GM19023 (cell line): Measurements from ENCODE around the gene SFPQ.
"Not testable (repeated sequence)": the region's sequence is repeated elsewhere in the genome, so short reads cannot be mapped to it uniquely, and the experiment has no call there.

Experiments
- ATAC-seq: cut with Tn5 transposase; IDR thresholded peaks from one replicate; pipeline ENCODE4 v1.9.1; 2021; ENCODE audit warnings: mild to moderate bottlenecking, moderate library complexity; ENCODE audit not compliant: unreplicated experiment

The SFPQ gene

GRCh38 chr1:35188578-35189392 lies 4.2 kb downstream of the SFPQ start:
- no peak for ATAC-seq

DNA sequence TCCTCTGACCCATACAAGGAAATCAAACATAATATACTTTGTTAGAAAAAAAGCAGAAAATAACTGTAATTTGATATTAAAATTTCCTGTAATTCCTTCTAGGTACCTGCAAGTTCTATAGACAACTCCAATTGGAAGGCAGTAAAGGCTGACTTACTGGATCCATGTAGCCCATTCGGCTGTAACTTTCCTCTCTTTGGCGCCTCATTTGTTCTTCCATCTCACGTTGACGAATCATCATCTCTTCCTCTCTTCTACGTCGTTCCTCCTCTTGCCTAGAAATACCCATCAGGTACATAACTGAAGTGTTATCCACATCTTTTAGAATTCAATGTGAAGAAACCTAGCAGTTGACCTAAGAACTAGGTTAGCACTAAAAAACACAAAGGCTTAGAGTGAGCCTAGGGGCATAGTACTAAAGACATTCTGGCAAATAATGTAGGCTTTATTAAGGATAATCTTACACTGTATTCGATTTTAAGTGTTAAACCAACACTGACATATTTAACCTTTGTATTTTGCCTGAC lies 5.1 kb downstream of the SFPQ start:
- ATAC-seq = no peak

DNA sequence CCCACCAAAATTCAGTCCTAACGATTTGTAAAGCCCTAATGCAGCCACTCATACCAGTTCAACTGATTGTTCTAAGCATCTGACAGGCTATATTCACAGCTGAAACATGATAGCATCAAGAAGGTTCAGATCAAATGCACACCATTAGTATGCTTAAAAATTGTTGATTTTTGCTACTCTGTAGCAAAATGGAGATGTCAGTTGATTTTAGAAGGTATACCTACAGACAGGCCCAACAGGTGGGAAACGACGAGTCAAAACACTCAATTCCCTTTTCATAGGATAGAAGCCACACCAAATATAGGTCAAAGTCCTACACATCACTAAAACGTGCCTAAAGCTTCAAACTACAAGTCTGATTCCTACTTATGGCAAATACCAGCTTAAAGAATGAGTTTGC lies 6.7 kb downstream of the SFPQ start:
- no peak for ATAC-seq

DNA sequence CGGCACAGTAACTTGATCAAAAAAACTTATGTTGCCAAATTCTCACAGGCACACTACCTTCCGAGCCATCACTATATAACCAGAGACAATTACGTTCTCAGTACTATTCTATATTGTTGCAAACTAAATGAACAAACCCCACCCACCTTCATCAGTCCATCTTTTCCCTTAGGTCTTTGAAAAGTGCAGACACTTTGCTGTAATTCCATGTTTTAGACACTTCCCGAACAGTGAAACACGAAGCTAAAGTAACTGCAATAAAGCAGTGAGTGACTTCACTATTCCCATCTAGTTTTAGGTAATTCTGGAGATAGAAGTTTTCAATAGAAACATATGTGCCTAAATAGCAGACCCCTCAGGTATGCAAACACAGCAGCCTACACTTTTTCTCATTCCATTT lies 7.7 kb downstream of the SFPQ start:
- ATAC-seq = no peak

DNA sequence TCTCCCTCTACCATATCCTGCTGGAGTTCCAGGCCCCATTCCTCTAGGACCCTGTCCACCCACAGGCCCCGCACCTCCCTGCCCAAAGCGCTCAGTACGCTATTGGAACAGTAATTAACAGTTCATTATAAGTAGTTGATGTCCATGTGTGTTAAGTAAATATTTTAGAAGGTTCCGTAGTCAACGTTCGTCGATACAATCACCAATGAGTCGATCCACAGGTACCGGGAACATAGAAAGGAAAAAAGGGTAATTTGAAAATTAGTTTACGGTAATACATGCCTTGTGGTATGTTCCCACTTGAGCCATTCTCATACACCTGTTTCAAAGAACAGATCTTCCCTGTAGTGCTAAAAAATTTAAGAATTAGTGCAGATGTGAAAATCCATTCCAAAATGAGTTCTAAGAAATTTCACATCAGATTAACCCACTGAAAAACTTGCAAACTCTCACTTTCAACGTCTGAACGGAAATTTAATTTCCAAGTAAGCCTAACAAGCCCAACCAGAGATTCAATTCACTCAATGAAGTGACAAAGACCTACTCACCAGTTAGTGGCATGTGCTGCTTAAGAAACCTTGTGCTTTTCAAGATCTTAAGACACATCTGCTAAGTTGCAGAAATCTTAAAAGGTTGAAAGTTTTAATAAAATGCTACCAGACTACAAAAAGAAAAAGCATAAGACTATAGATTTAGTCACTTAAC lies 8.3 kb downstream of the SFPQ start:
- ATAC-seq = no peak

DNA sequence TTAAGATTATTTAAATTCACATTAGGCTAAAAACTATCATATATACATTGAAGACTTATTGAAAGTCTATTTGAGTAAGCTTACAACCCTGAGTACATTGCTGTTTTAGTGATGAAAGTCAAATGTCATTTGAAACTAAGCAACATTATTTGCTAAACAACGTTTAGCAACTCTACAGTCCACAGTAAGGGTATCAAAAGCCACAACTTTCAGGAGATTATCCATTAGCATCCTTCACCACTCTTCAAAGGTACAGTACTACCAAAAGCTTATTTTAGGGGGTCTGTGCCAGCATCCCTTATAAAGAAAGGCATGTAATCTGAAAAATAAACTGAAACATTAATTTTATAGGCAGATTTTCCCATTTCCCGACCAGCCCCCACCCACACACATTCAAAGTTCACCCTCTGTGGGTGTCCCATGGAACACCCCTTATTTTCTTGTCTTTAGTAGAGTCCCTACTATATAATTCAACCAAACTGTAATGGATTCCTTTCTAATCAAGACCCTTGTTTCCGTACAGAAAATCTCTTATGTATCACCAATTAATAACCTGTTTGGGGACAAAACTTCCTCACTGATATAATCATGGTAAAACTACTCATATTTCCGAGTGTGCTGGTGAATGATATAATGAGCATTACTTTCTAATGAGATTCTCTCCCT lies 11.0 kb downstream of the SFPQ start:
- ATAC-seq = no peak

DNA sequence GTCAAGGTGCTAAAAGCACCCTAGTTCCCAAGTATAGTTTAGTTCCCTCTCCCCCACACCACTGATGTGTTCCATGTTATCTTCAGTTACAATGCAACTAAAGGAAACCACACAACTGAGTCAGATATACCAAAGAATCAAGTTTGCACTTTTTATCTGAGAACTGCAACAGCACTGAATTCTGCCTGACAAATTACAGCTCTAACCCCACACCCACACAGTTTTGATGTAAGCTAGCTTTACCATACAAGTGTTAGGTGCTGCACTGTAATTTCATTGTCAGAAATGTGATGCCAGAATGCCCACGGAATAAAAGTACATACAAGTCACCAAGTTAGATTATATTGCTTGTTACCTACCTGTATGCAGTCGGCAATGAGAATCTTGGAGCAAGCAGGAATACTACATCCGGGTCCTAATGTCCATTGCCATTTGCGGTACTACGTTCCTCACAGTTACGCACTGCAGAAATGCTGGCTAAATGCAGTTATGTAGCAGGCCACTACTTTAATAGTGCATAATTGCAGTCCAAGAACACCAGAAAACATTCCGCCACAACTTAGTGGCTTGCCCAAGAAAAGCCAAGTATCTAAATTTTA lies 12.1 kb downstream of the SFPQ start:
- no peak for ATAC-seq

DNA sequence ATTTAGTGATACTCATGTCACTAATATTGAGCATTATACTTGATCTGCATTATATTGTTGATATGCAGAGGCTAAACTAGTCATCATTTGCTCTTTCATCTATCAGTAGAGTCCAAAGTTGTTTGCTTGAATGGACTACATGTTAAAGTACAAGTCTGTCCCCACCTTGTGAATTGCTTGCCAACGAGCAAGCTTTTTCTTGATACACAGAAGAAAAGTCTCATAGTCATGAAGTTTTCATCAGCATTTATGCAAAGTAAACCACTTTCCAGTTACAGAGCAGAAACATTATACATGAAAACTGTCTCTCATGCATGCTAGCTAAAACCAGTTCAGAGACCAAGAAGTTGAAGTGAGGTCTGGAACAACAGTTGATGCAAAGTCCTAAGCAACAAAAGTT lies 13.0 kb downstream of the SFPQ start:
- no peak for ATAC-seq

DNA sequence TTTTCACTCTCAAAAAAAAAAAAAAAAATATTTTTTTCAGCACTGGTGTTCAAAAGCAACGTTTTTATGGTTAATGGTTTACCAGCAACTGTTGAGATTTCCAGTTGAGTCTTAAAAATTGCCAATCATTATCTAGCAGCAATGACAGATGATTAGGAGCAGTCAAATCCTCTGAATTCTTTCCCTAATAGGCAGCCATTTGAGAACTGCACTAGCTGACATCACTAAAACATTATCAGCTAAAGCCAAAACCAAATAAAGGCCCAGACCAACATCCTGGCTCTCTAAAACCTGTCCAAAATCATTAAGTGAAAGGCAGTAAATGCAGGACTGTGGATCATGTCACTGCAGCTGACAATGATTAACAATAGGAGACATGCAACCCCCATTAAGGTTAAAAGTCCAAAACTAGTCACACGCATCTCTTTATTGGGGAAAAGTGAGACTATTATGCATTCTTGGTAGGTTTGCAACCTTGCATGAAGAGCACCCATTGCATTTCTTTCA lies 14.0 kb downstream of the SFPQ start:
- ATAC-seq = no peak

DNA sequence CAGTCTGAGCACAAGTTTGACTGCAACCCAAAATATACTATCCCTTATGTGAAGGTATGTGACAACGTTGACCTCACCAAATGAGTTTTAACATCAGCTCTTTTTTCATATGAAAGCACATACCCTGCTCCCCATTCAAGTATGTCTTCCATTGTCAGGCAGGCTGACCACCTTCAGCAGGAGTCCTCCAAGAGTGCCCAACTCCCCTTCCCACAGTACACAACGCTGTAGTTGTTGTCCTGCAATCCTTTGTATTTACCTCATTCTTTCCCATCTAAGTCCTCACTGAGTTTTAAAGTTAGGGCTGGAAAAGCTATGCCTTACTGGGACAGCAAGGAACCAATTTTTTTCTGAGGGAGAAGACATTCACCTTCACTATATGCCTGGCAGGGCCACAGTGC lies 14.7 kb downstream of the SFPQ start:
- no peak for ATAC-seq

- ATAC-seq = no peak
These were observed 15.6 kb downstream of the SFPQ start for GRCh38 chr1:35177237-35177786.

DNA sequence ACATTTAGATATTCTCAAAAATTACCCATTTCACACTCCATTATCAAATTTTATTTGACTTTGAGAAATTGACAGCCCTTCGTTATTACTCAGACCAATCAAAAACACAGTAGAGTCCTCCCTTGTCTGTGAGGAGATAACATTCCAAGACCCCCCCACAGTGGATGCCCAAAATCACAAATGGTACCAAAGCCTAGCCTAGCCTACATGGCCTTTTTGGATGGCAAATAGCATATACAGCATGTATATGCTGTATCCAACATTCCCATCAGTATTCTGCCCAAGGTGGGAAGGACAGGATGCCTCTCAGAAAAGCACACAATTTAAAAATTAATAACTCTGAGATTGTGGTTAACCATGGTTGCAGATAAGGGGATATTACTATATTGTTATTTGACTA lies 17.3 kb downstream of the SFPQ start:
- no peak for ATAC-seq

DNA sequence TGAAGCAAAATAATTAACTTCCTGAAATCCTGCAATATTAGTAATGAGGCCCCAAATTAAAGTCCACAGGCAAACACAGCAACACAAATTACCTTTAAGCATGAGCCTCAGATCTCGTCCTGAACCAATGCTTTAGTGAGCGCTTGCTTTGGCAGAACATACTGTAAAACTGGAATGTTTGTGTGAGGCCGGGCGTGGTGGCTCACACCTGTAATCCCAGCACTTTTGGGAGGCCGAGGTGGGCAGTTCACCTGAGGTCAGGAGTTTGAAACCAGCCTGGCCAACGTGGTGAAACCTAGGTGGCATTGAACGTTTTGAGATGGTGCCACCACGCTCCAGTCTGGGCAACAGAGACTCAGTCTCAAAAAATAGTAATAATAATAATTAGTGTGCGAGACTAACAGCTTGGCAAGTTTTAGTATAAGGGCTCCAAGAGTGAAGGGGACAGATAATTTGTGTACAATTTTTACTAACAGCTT lies 17.8 kb downstream of the SFPQ start:
- ATAC-seq = no peak

- no peak for ATAC-seq
These were observed 18.9 kb downstream of the SFPQ start for GRCh38 chr1:35173909-35174540.

- no peak for ATAC-seq
These were observed 19.5 kb downstream of the SFPQ start for GRCh38 chr1:35173491-35173890.

DNA sequence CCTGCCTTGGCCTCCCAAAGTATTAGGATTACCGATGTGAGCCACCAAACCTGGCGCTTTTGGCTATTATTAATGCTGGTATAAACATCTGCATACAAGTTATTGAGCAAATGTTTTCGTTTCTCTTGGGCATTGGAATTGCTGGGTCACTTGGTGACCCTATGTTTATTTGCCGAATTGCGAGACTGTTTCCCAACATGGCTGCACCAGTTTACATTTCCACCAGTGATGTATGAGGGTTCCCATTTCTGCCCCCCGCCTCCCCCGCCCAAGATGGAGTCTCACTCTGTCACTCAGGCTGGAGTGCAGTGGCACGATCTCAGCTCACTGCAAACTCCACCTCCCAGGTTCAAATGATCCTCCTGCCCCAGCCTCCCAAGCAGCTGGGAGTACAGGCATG lies 20.9 kb downstream of the SFPQ start:
- ATAC-seq = no peak

DNA sequence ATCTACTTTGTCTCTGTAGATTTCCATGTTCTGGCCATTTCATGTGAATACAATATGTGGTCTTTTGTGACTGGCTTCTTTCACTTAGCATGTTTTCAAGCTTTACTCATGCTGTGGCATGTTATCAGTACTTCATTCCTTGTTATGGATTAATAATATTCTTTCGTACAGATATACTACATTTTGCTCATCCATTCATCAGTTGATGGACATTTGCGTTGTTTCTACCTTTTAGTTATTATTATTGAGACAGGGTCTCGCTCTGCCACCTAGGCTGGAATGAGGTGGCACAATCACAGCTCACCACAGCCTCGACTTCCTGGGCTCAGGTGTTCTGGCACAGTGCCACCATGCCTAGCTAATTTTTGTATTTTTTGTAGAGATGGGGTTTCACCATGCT lies 21.4 kb downstream of the SFPQ start:
- no peak for ATAC-seq

DNA sequence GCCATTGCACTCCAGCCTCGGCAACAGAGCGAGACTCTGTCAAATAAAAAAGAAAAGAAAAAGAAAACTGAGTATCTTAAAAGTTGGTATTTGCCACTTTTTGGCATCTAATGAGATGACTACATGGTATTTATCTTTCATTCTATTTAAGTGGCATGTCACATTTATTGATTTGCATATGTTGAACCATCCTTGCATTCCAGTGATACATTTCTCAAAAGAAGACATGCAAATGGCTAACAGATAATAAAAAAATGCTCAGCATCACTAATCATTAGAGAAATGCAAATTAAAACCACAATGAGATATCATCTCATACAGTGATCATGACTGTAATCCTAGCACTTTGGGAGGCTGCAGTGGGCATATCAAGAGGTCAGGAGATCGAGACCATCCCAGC lies 28.1 kb downstream of the SFPQ start:
- ATAC-seq = no peak

- ATAC-seq = no peak
These were observed 41.7 kb downstream of the SFPQ start for GRCh38 chr1:35151220-35151619.

DNA sequence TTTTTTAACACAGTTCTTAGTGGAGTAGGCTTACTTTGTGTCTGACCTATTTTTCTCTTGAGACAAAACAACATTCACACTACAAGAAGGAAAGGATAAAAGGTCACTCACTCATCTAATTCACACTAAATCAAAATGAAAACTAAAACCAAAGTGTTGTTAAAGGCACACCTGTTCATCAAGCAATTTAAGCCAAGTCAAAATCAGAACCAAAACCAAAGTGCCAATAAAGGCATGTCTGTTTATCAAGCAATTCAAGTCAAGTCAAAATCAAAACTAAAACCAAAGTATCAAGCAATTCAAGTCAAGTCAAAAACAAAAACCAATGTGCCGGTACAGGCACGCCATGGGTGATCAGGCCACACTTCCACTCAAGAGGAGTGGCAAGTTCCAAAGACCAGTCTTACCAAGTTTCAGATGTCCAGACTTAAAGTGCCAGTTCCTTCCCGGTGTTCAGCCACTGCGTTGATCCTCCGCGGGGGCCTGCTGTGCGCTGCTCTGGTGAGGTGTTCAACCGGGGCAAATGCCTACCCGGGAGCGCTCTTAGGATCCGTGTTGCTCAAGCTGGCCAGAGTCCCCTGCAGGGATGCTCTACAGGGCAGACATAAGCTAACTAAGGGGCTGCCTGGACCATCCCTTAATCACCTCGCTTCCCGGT lies 46.9 kb downstream of the SFPQ start:
- not testable (repeated sequence) for ATAC-seq
